Measurements from ENCODE around the gene EPGN.
A peak's percentile ranks its signal among the peaks of the same experiment; 100 is the strongest.

The EPGN gene

GRCh38 chr4:74357965-74358364, 49.7 kb downstream of the EPGN start:
- no peaks in the 10 kb centered on the region for H3K9me3 ChIP-seq (ENCODE audit: control insufficient read depth in 5 of 5, low read length in 5 of 5)
- no peaks in the 10 kb centered on the region for H3K4me1 ChIP-seq (ENCODE audit: control insufficient read depth in 5 of 5, insufficient read depth in 5 of 5, low read length in 5 of 5)
- peaks cover 0 to 3% (median 0%) of the 10 kb centered on the region in 5 donors for H3K27me3 ChIP-seq (ENCODE audit: control insufficient read depth in 5 of 5, insufficient read depth in 4 of 5, low read length in 5 of 5)
- H3K27ac ChIP-seq (ENCODE audit: low read depth, low read length), result no peak overlapping the region
- no peak overlapping the region for H3K4me3 ChIP-seq (ENCODE audit: low read depth in 1 of 5, low read length in 5 of 5)
- H3K36me3 ChIP-seq (ENCODE audit: control insufficient read depth in 5 of 5, insufficient read depth in 5 of 5, low read length in 5 of 5), result no peaks in the 10 kb centered on the region
- H3K9ac ChIP-seq (ENCODE audit: low read length in 5 of 5), result no peak overlapping the region

DNA sequence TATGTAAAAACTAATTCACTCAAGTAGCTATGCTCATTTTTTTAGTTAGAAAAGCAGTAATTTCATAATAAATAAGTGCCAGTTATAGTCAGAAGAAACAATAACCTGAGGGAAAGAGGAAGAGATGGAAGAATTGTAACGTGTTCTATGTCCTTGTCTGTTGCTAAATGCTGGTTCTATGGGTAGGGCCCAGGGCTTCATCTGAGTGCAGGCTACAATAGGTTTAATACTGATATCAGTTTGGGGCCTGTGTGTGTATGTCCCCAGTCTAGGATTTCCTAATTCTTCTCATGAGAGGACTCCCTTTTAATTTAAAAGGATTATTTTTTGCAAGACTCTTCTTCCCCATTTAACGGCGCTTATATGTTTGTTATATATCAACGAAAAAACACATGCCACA, 53.4 kb downstream of the EPGN start:
- Histone ChIP-seq H3K9me3 (ENCODE audit: control insufficient read depth in 5 of 5, low read length in 5 of 5) (no peaks in the 10 kb centered on the region), H3K9ac (ENCODE audit: low read length in 5 of 5) (no peak overlapping the region), H3K4me1 (ENCODE audit: control insufficient read depth in 5 of 5, insufficient read depth in 5 of 5, low read length in 5 of 5) (peaks cover 0 to 15% (median 15%) of the 10 kb centered on the region in 5 donors), H3K27me3 (ENCODE audit: control insufficient read depth in 5 of 5, insufficient read depth in 4 of 5, low read length in 5 of 5) (peaks cover 3 to 24% (median 9%) of the 10 kb centered on the region in 5 donors), H3K36me3 (ENCODE audit: control insufficient read depth in 5 of 5, insufficient read depth in 5 of 5, low read length in 5 of 5) (no peaks in the 10 kb centered on the region), H3K27ac (ENCODE audit: low read depth, low read length) (no peak overlapping the region), H3K4me3 (ENCODE audit: low read depth in 1 of 5, low read length in 5 of 5) (no peak overlapping the region)

- peaks cover 3 to 24% (median 9%) of the 10 kb centered on the region in 5 donors for H3K27me3 ChIP-seq (ENCODE audit: control insufficient read depth in 5 of 5, insufficient read depth in 4 of 5, low read length in 5 of 5)
- H3K9me3 ChIP-seq (ENCODE audit: control insufficient read depth in 5 of 5, low read length in 5 of 5), result no peaks in the 10 kb centered on the region
- no peak overlapping the region for H3K27ac ChIP-seq (ENCODE audit: low read depth, low read length)
These were observed 54.1 kb downstream of the EPGN start for GRCh38 chr4:74362347-74362746.

GRCh38 chr4:74364256-74364651, 56.0 kb downstream of the EPGN start:
- H3K9ac ChIP-seq (ENCODE audit: low read length in 5 of 5), result no peak overlapping the region
- no peaks in the 10 kb centered on the region for H3K36me3 ChIP-seq (ENCODE audit: control insufficient read depth in 5 of 5, insufficient read depth in 5 of 5, low read length in 5 of 5)
- peaks cover 3 to 24% (median 9%) of the 10 kb centered on the region in 5 donors for H3K27me3 ChIP-seq (ENCODE audit: control insufficient read depth in 5 of 5, insufficient read depth in 4 of 5, low read length in 5 of 5)
- no peak overlapping the region for H3K4me3 ChIP-seq (ENCODE audit: low read depth in 1 of 5, low read length in 5 of 5)
- peaks cover 0 to 15% (median 15%) of the 10 kb centered on the region in 5 donors for H3K4me1 ChIP-seq (ENCODE audit: control insufficient read depth in 5 of 5, insufficient read depth in 5 of 5, low read length in 5 of 5)
- H3K27ac ChIP-seq (ENCODE audit: low read depth, low read length), result no peak overlapping the region
- no peaks in the 10 kb centered on the region for H3K9me3 ChIP-seq (ENCODE audit: control insufficient read depth in 5 of 5, low read length in 5 of 5)

More at GRCh38 chr4:74362347-74362746, 54.1 kb downstream of the EPGN start:
- no peaks in the 10 kb centered on the region for H3K36me3 ChIP-seq (ENCODE audit: control insufficient read depth in 5 of 5, insufficient read depth in 5 of 5, low read length in 5 of 5)
- H3K9ac ChIP-seq (ENCODE audit: low read length in 5 of 5), result no peak overlapping the region
- no peak overlapping the region for H3K4me3 ChIP-seq (ENCODE audit: low read depth in 1 of 5, low read length in 5 of 5)
- peaks cover 0 to 15% (median 15%) of the 10 kb centered on the region in 5 donors for H3K4me1 ChIP-seq (ENCODE audit: control insufficient read depth in 5 of 5, insufficient read depth in 5 of 5, low read length in 5 of 5)

DNA sequence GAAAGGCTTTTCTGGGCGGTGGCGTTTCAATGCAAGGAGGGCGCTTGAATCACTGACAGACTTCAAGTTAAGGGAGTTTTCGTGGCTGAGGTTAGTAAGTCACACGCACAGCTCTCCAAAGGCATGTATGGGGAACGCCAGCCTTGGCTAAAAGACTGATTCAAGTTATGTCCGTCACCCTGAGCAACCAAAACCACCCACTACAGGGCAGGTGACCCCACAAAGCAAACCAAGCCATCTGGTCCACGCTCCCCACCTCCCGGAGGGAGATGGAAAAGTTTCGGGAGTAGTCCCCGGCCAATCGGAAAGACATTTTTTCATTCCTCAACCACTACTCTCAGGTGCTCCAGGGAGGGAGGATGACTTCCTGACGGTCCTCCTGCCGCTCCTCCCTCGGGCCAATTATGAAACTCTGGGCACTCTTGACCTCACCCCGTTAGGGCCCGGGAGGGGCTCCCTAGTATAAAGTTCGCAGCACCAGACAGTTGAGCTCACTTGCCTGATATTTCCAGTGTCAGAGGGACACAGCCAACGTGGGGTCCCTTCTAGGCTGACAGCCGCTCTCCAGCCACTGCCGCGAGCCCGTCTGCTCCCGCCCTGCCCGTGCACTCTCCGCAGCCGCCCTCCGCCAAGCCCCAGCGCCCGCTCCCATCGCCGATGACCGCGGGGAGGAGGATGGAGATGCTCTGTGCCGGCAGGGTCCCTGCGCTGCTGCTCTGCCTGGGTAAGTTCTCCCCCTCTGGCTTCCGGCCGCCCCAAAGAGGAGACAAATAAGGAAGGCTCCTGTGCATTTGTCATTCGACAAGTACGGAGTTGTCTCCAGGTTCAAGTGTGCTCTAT, 56.6 kb downstream of the EPGN start, which contains the start of gene EREG:
TSS of gene EREG (plus strand) at position 494 of the 840 bp plus-strand sequence. CDS start at position 658, 164 bp downstream.
- H3K9me3 ChIP-seq (ENCODE audit: control insufficient read depth in 5 of 5, low read length in 5 of 5), result no peaks in the 10 kb centered on the region
- H3K9ac ChIP-seq (ENCODE audit: low read length in 5 of 5), result no peak within 1 kb of the TSS
- peaks cover 0 to 15% (median 15%) of the 10 kb centered on the region in 5 donors for H3K4me1 ChIP-seq (ENCODE audit: control insufficient read depth in 5 of 5, insufficient read depth in 5 of 5, low read length in 5 of 5)
- peaks cover 3 to 24% (median 9%) of the 10 kb centered on the region in 5 donors for H3K27me3 ChIP-seq (ENCODE audit: control insufficient read depth in 5 of 5, insufficient read depth in 4 of 5, low read length in 5 of 5)
- H3K36me3 ChIP-seq (ENCODE audit: control insufficient read depth in 5 of 5, insufficient read depth in 5 of 5, low read length in 5 of 5), result no peaks in the 10 kb centered on the region
- H3K27ac ChIP-seq (ENCODE audit: low read depth, low read length), result no peak within 1 kb of the TSS
- H3K4me3 ChIP-seq (ENCODE audit: low read depth in 1 of 5, low read length in 5 of 5), result peak within 1 kb of the TSS; percentile 43 to 60 (median 47)

GRCh38 chr4:74365761-74366160, 57.5 kb downstream of the EPGN start:
- Histone ChIP-seq H3K4me1 (ENCODE audit: control insufficient read depth in 5 of 5, insufficient read depth in 5 of 5, low read length in 5 of 5) (peaks cover 0 to 15% (median 15%) of the 10 kb centered on the region in 5 donors), H3K9ac (ENCODE audit: low read length in 5 of 5) (no peak overlapping the region), H3K27me3 (ENCODE audit: control insufficient read depth in 5 of 5, insufficient read depth in 4 of 5, low read length in 5 of 5) (peaks cover 3 to 21% (median 9%) of the 10 kb centered on the region in 5 donors), H3K4me3 (ENCODE audit: low read depth in 1 of 5, low read length in 5 of 5) (peak overlapping the region in 2 of 5 donors; percentile 9 to 60), H3K9me3 (ENCODE audit: control insufficient read depth in 5 of 5, low read length in 5 of 5) (no peaks in the 10 kb centered on the region), H3K27ac (ENCODE audit: low read depth, low read length) (no peak overlapping the region), H3K36me3 (ENCODE audit: control insufficient read depth in 5 of 5, insufficient read depth in 5 of 5, low read length in 5 of 5) (no peaks in the 10 kb centered on the region)

Data from subcutaneous abdominal adipose tissue (tissue), 5 donors.